Measurements from ENCODE around the gene FOXC1.

Gene FOXC1

GRCh38 chr6:1600063-1600763 is 9.5 kb upstream of the FOXC1 start:
- DNase-seq (ENCODE audit: low spot score): no peak

- DNase-seq (ENCODE audit: low spot score): no peak
These were observed 9.0 kb upstream of the FOXC1 start for GRCh38 chr6:1600764-1601157.

- DNase-seq (ENCODE audit: low spot score): no peak
These were observed 8.3 kb upstream of the FOXC1 start for GRCh38 chr6:1601158-1602048.

- DNase-seq (ENCODE audit: low spot score): no peak
These were observed 7.5 kb upstream of the FOXC1 start for GRCh38 chr6:1602049-1602713.

- no peak for DNase-seq (ENCODE audit: low spot score)
These were observed 6.0 kb upstream of the FOXC1 start for GRCh38 chr6:1603708-1604107.

- DNase-seq (ENCODE audit: low spot score): no peak
These were observed 5.3 kb upstream of the FOXC1 start for GRCh38 chr6:1604158-1605003.

- no peak for DNase-seq (ENCODE audit: low spot score)
These were observed 4.5 kb upstream of the FOXC1 start for GRCh38 chr6:1605004-1605892.

- no peak for DNase-seq (ENCODE audit: low spot score)
These were observed 3.6 kb upstream of the FOXC1 start for GRCh38 chr6:1605893-1606779.

- no peak for DNase-seq (ENCODE audit: low spot score)
These were observed 2.8 kb upstream of the FOXC1 start for GRCh38 chr6:1606780-1607515.

GRCh38 chr6:1607516-1608221 is 2.0 kb upstream of the FOXC1 start:
- DNase-seq (ENCODE audit: low spot score): no peak

- no peak for DNase-seq (ENCODE audit: low spot score)
These were observed 1.3 kb upstream of the FOXC1 start for GRCh38 chr6:1608222-1609040.

- DNase-seq (ENCODE audit: low spot score): no peak
These were observed 571 bp upstream of the FOXC1 start for GRCh38 chr6:1609041-1609647.

- DNase-seq (ENCODE audit: low spot score): no peak
These were observed 994 bp downstream of the FOXC1 start for GRCh38 chr6:1610497-1611321.

- DNase-seq (ENCODE audit: low spot score): no peak
These were observed 1.5 kb downstream of the FOXC1 start for GRCh38 chr6:1611322-1611571.

GRCh38 chr6:1611572-1612298 is 2.0 kb downstream of the FOXC1 start:
- no peak for DNase-seq (ENCODE audit: low spot score)

All from globus pallidus (tissue), 1 donor.